ENCODE measurements around the gene PARP14.
"Not testable (repeated sequence)": the region's sequence is repeated elsewhere in the genome, so short reads cannot be mapped to it uniquely, and the experiment has no call there.

PARP14 gene

DNA sequence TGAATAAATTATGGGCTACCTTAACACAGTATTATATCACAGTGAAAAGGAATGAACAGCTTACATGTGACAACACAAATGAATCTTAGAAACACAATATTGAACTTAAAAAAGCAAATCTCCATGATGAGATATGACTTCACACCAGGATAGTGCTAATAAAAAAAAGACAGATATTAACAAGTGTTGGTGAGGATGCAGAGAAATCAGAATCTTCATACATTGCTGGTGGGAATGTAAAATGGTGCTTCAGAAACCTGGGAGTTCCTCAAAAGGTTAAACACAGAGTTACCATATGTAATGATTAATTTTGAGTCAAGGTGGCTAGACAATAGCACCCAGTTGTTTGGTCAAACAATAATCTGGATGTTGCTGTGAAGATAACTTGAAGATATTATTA lies 61.6 kb downstream of the PARP14 start:
- Histone ChIP-seq H3K27me3 (ENCODE audit: insufficient read depth, low read length, poor library complexity) (no peaks in the 10 kb centered on the region), H3K9ac (ENCODE audit: low read depth, low read length) (no peak overlapping the region), H3K9me3 (ENCODE audit: insufficient read depth, low read length, severe bottlenecking) (no peaks in the 10 kb centered on the region), H2AFZ (ENCODE audit: low read depth, low read length) (no peak overlapping the region), H3K79me2 (ENCODE audit: insufficient read depth, low read length) (no peaks in the 10 kb centered on the region), H3K4me3 (ENCODE audit: low read depth in 1 of 2, low read length in 2 of 2) (no peak overlapping the region), H3K27ac (ENCODE audit: low read length) (no peak overlapping the region), H3K4me1 (ENCODE audit: insufficient read depth, low read length) (no peaks in the 10 kb centered on the region), H4K20me1 (ENCODE audit: insufficient read depth, low read length) (no peaks in the 10 kb centered on the region), H3K4me2 (ENCODE audit: insufficient read depth, low read length) (no peak overlapping the region), H3K36me3 (ENCODE audit: insufficient read depth, low read length) (peaks cover 15% of the 10 kb centered on the region; the same call in 1 of the 2 replicates)
- TF ChIP-seq, protein P1, sequence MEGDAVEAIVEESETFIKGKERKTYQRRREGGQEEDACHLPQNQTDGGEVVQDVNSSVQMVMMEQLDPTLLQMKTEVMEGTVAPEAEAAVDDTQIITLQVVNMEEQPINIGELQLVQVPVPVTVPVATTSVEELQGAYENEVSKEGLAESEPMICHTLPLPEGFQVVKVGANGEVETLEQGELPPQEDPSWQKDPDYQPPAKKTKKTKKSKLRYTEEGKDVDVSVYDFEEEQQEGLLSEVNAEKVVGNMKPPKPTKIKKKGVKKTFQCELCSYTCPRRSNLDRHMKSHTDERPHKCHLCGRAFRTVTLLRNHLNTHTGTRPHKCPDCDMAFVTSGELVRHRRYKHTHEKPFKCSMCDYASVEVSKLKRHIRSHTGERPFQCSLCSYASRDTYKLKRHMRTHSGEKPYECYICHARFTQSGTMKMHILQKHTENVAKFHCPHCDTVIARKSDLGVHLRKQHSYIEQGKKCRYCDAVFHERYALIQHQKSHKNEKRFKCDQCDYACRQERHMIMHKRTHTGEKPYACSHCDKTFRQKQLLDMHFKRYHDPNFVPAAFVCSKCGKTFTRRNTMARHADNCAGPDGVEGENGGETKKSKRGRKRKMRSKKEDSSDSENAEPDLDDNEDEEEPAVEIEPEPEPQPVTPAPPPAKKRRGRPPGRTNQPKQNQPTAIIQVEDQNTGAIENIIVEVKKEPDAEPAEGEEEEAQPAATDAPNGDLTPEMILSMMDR (IDR thresholded peaks at IDR 0.05; ENCODE audit: borderline replicate concordance, extremely low read depth, low read length, poor library complexity, severe bottlenecking) = no peak
- no peak for TF ChIP-seq EZH2 (IDR thresholded peaks at IDR 0.05; ENCODE audit: borderline replicate concordance, low read depth, low read length, severe bottlenecking)
- no peak for DNase-seq
- no peak for ATAC-seq (ENCODE audit: insufficient read depth, low read depth)

- DNase-seq (no peak), ATAC-seq (ENCODE audit: insufficient read depth, low read depth) (no peak)
- no peaks in the 10 kb centered on the region for H4K20me1 ChIP-seq (ENCODE audit: insufficient read depth, low read length)
- peaks cover 19% of the 10 kb centered on the region; the same call in 1 of the 2 replicates for H3K36me3 ChIP-seq (ENCODE audit: insufficient read depth, low read length)
- H3K4me1 ChIP-seq (ENCODE audit: insufficient read depth, low read length) = no peaks in the 10 kb centered on the region
- no peak overlapping the region for H3K9ac ChIP-seq (ENCODE audit: low read depth, low read length)
- H3K79me2 ChIP-seq (ENCODE audit: insufficient read depth, low read length) = no peaks in the 10 kb centered on the region
- TF ChIP-seq, protein P1 (IDR thresholded peaks at IDR 0.05; ENCODE audit: borderline replicate concordance, extremely low read depth, low read length, poor library complexity, severe bottlenecking) = no peak
- no peak for TF ChIP-seq EZH2 (IDR thresholded peaks at IDR 0.05; ENCODE audit: borderline replicate concordance, low read depth, low read length, severe bottlenecking)
- H3K9me3 ChIP-seq (ENCODE audit: insufficient read depth, low read length, severe bottlenecking) = no peaks in the 10 kb centered on the region
- H3K27ac ChIP-seq (ENCODE audit: low read length) = no peak overlapping the region
- H3K4me3 ChIP-seq (ENCODE audit: low read depth in 1 of 2, low read length in 2 of 2) = no peak overlapping the region
- H2AFZ ChIP-seq (ENCODE audit: low read depth, low read length) = no peak overlapping the region
- no peaks in the 10 kb centered on the region for H3K27me3 ChIP-seq (ENCODE audit: insufficient read depth, low read length, poor library complexity)
- no peak overlapping the region for H3K4me2 ChIP-seq (ENCODE audit: insufficient read depth, low read length)
These were observed 63.0 kb downstream of the PARP14 start for GRCh38 chr3:122743581-122744120.

GRCh38 chr3:122745369-122746021 lies 64.9 kb downstream of the PARP14 start:
- DNase-seq (no peak), ATAC-seq (ENCODE audit: insufficient read depth, low read depth) (no peak)
- Histone ChIP-seq H4K20me1 (ENCODE audit: insufficient read depth, low read length) (no peaks in the 10 kb centered on the region), H3K9ac (ENCODE audit: low read depth, low read length) (no peak overlapping the region), H3K4me2 (ENCODE audit: insufficient read depth, low read length) (no peak overlapping the region), H3K79me2 (ENCODE audit: insufficient read depth, low read length) (no peaks in the 10 kb centered on the region), H3K4me1 (ENCODE audit: insufficient read depth, low read length) (no peaks in the 10 kb centered on the region), H2AFZ (ENCODE audit: low read depth, low read length) (no peak overlapping the region), H3K27me3 (ENCODE audit: insufficient read depth, low read length, poor library complexity) (no peaks in the 10 kb centered on the region), H3K27ac (ENCODE audit: low read length) (no peak overlapping the region), H3K9me3 (ENCODE audit: insufficient read depth, low read length, severe bottlenecking) (no peaks in the 10 kb centered on the region), H3K36me3 (ENCODE audit: insufficient read depth, low read length) (peaks cover 16% of the 10 kb centered on the region; the same call in 1 of the 2 replicates), H3K4me3 (ENCODE audit: low read depth in 1 of 2, low read length in 2 of 2) (no peak overlapping the region)
- TF ChIP-seq EZH2 (IDR thresholded peaks at IDR 0.05; ENCODE audit: borderline replicate concordance, low read depth, low read length, severe bottlenecking) = no peak
- TF ChIP-seq, protein P1 (IDR thresholded peaks at IDR 0.05; ENCODE audit: borderline replicate concordance, extremely low read depth, low read length, poor library complexity, severe bottlenecking) = no peak

GRCh38 chr3:122747295-122747694 lies 66.7 kb downstream of the PARP14 start:
- not testable (repeated sequence) for H3K4me2 ChIP-seq (ENCODE audit: insufficient read depth, low read length); ATAC-seq (ENCODE audit: insufficient read depth, low read depth); H3K79me2 ChIP-seq (ENCODE audit: insufficient read depth, low read length); H3K27ac ChIP-seq (ENCODE audit: low read length); H3K27me3 ChIP-seq (ENCODE audit: insufficient read depth, low read length, poor library complexity); H3K4me3 ChIP-seq (ENCODE audit: low read depth in 1 of 2, low read length in 2 of 2); DNase-seq; H2AFZ ChIP-seq (ENCODE audit: low read depth, low read length); H3K4me1 ChIP-seq (ENCODE audit: insufficient read depth, low read length); H4K20me1 ChIP-seq (ENCODE audit: insufficient read depth, low read length); H3K9me3 ChIP-seq (ENCODE audit: insufficient read depth, low read length, severe bottlenecking); H3K9ac ChIP-seq (ENCODE audit: low read depth, low read length)
- peaks cover 13% of the 10 kb centered on the region; the same call in 1 of the 2 replicates for H3K36me3 ChIP-seq (ENCODE audit: insufficient read depth, low read length)

Measured in DND-41 (cell line).